Activated CD4-positive, CD25-positive, alpha-beta regulatory T cell treated with anti-CD3 and anti-CD28 coated beads, Interleukin-2, amount 50 U/mL, for 24 hours (primary cell): ENCODE results near the gene KCNIP4.

Experiments used
- ATAC-seq, 2 donors: fragments of 150-1000 bp; cut with Tn5 transposase; one replicate each; pipeline ENCODE4 v1.10.0; 2021; ENCODE audit warnings: mild to moderate bottlenecking in 1 of 2, moderate library complexity in 1 of 2

Gene KCNIP4

GRCh38 chr4:21845663-21846062, 102.9 kb downstream of the KCNIP4 start:
- no peak for ATAC-seq

DNA sequence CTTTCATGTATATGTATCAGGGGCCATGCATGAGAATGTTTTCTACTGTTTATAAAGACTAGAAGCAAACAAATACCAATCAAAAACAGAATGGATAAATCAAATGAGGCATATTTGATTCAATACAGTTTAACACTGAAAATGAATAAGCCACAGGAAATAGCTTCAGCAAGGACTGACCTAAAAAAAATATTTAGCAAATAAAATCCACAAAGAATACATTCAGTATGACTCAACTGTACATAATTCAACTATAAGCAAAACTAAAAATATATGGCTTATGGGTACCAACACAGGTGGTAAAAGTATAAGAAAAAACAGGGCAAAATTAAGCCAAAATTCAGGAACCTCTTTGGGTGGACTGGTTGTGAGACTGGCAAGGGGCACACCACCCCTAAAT, 112.9 kb downstream of the KCNIP4 start:
- no peak for ATAC-seq

DNA sequence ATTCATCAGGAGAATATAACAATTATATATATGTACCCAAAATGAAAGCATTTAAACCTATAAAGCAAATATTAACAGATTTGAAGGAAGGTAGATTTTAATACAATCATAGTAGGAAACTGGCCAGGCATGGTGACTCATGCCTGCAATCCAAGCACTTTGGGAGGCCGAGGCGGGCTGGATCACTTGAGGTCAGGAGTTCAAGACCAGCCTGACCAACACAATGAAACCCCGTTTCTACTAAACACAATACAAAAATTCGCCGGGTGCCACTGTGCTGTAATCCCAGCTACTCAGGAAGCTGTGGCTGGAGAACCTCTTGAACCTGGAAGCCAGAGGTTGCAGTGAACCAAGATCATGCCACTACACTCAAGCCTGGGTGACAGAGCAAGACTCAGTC, 118.3 kb downstream of the KCNIP4 start:
- no peak for ATAC-seq

GRCh38 chr4:21827575-21827974, 121.0 kb downstream of the KCNIP4 start:
- ATAC-seq = no peak

DNA sequence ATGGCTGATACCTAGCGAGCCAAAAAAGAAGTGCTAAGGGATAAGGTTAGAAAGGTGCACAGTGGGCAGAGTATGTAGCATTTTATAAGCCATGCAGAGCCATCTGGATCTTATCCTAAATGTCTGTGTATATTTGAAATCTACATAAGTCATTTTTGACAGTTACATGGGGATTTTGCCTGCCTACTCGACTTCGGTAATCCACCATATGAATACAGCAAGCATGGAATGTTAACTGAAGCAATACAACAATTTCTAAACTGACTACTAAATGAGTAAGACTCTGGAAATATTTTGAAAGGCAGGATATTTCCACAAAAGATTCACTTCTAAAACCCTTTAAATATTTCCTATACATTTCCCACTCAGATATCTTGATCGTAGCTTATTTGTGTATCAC, 122.5 kb downstream of the KCNIP4 start:
- ATAC-seq = no peak

- ATAC-seq = no peak
These were observed 129.5 kb downstream of the KCNIP4 start for GRCh38 chr4:21819086-21819485.

DNA sequence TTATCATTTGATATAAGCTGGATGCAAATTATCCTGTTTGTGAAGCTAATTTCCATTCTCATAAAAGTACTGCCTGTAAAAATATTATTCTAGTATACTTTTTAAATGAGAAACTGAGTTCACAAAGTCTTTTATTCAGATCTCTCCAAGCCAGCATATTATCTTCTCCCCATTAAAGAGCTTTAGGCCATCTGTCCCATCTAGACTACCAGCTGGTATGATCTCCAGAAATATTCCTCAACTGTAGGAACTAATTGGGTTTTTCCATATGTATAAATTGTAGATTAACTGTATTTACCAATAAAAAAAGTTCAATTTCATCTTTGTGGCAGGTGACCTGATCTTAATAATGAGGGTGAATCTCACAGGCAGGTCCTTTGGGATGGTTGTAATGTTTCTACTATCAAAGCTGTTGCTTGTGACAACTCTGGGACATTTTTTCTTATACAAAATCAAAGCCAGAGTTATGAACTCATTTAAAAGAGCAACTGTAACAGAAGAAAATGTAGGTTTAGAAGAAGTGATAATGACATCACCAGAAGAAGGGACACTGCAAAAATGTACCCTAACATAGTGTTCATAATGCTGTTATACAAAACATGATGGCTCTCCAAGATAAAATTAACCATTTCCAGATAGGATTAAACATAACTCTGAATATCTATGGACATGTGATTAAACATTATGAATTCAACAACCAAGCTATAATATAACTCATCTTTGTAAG, 132.8 kb downstream of the KCNIP4 start:
- ATAC-seq = no peak

DNA sequence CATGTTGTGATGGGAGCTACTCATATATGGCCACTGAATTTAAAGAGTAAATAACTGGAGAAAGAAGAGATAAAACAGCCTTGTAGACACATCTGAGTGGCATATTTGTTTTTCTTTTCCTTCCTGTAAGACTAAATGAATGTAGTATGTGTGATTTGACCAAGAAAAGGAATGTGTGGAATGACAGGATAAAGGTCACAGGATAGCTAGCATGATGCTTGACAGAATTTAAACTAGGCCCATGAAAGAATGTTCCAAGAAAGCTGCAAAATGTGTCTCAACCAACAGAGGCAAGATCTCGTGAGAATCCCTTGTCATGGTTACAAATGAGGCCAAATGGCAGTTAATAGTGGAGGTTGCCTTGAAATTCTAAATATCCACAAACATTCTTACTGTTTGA, 137.0 kb downstream of the KCNIP4 start:
- ATAC-seq = no peak

DNA sequence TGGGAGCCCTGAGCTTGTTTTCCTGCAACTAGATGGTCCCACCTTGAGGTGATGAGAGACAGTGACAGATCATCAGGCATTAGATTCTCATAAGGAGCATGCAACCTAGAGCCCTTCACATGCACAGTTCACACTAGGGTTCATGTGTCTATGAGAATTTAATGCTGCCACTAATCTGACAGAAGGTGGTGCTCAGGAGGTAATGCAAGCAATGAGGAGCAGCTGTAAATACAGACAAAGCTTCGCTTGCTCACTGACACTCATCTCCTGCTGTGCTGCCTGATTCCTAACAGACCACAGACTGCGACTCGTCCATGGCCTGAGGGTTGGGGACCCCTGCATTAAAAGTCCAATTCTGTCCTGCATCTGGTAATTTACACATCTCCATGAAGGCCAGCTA, 141.6 kb downstream of the KCNIP4 start:
- ATAC-seq = no peak

DNA sequence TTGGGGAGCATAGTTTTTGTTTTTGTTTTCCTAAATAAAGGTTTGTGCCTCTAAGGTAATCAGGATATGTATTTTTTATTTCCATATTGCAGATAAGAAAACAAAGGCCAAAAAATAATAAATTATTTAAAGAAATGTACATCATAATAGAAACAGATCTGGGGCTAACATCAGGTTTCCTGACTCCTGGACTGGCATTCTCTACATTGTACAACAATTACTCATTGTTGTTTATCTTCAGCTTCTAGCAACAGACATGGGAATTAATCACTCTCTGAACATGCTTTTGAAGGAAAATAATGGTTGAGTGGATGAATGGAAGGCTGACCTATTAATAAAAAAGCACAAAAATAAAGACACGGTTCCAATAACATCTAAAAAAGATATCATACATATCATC, 146.2 kb downstream of the KCNIP4 start:
- no peak for ATAC-seq

- ATAC-seq = no peak
These were observed 146.7 kb downstream of the KCNIP4 start for GRCh38 chr4:21801661-21802385.

- ATAC-seq = no peak
These were observed 153.5 kb downstream of the KCNIP4 start for GRCh38 chr4:21795091-21795490.

GRCh38 chr4:21792736-21793135, 155.8 kb downstream of the KCNIP4 start:
- no peak for ATAC-seq

DNA sequence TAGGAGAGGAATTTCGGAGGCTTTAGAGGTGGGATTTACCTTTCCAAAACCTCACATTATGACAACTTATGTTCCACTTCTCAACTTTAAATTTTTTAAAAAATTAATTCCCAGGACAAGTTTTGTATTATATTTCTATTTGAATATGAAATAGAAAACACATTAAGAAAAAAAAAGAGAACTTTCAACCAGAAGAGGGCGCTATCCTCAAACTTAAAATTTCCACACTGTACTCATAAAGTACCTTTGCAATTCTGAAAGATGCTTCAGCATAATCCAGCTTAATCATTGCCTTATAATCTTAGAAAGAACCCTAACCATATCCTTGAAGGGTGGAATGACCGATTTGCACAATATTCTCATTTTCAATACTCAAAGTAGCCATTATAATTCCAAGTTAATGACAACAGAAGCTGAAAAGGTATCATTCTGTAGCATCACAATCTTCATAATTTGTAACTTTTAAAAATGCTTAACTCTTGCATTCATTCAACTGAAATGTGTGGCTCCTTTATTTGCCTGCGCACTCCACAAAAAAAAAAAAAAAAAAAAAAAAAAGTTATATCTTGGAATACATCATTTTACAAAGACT, 158.0 kb downstream of the KCNIP4 start:
- ATAC-seq = no peak

DNA sequence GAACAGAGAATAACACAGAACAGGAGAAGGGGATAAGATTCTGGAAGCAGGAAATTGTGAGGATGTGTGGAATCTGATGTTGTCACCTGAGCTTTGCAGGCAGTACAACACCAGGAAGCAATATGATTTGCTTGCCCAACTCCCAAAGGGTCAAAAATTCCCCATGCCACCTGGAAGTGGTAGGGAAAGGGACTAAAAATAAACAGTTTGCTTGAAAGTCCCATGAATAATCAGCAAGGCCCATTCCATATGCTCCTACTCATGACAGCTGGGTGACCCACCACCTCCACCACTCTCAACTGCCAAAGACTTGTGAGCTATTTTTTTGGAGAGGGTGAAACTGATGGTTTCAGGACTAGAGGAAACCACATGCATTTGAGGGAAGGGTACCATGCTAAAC, 168.4 kb downstream of the KCNIP4 start:
- no peak for ATAC-seq

DNA sequence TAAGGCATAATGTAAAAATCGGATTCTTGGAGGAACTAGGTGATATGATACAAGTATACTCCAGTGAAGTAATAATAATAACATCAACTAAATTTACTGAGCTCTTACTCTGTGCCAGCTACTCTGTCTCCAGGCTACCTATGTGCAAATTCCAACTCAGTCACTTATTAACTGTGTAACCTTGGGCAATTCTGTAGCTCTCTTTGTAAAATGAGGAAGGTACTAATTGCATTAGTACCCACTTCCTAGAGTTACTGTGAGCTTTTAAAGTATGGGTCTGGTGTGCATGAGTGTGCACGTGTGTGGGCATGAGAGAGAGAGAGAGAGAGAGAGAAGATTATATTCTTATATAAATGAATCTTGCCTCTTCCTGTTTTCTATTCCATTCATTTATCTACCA, 169.9 kb downstream of the KCNIP4 start:
- ATAC-seq = no peak

- no peak for ATAC-seq
These were observed 172.9 kb downstream of the KCNIP4 start for GRCh38 chr4:21775703-21776102.

- ATAC-seq = no peak
These were observed 179.0 kb downstream of the KCNIP4 start for GRCh38 chr4:21769404-21770147.

GRCh38 chr4:21768349-21769310, 179.9 kb downstream of the KCNIP4 start:
- no peak for ATAC-seq

- ATAC-seq = no peak
These were observed 182.7 kb downstream of the KCNIP4 start for GRCh38 chr4:21765810-21766407.

GRCh38 chr4:21763855-21764254, 184.7 kb downstream of the KCNIP4 start:
- ATAC-seq = no peak

DNA sequence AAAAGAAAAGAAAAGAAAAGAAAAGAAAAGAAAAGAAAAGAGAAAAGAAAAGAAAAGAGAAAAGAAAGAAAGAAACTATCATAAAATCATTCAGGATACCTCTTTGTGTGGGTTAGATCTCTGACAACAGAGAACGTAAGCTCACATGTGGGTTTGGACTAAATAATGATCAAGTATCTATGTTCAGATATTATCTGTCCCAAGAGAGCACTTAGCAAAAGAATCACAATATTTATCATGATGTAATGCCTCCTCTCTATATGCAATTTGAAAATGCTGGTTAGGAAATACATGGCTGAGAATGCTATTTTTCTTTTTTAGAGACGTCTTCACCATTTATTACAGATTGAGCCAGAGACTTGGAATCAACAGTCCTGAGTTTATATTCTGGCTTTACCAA, 191.3 kb downstream of the KCNIP4 start:
- no peak for ATAC-seq
